ENCODE data around the gene ARHGAP19.
A peak's percentile ranks its signal among the peaks of the same experiment; 100 is the strongest.

The ARHGAP19 gene

DNA sequence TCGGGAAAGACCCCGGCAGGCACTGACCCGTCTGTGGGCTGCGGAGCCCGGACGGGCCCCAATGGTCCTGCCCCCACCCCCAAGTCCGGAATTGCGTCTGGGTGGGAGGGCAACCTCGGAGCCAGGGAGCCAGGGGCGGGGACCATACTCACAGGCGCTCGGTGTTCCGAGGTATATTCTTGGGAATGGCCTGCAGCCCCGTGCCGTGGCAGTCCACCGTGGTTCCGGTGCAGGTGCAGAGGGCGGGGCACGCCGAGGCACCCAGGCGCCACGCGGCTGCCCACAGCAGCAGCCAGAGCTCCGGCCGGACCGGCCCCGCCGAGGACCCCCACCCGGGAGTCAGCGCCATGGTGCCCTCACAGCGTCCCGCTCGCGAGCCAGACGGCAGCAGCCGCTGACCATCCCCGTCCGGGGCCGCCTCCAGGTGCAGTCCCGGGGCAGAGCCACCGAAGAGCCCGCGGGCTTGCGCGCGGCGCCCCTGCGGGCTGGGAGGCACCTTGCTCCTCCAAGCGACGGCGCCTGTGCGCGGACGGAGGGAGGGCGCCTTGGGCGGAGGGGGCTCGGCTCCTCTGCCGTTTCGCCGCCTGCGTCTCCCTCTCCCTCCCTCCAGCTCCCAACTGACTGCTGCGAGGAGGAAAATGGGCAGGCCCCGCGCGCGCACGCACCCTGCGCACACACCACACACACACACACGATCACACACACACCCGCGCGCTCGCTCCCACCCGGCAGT lies 106.9 kb downstream of the ARHGAP19 start, which contains the start of gene SLIT1 (continued):
- TF ChIP-seq ZSCAN5A (tag by site-specific recombination; IDR thresholded peaks at IDR 0.05) (0 out of 2 replicates have a peak, but pooled peaks have one; percentile 43), ZIC2 (tag by site-specific recombination; IDR thresholded peaks at IDR 0.05) (0 out of 2 replicates have a peak, but pooled peaks have one; percentile 29), ZSCAN4 (tag by site-specific recombination; IDR thresholded peaks at IDR 0.05) (peak; percentile 91; the same call in 1 of the 2 replicates), ZNF777 (tag by site-specific recombination; IDR thresholded peaks at IDR 0.05; ENCODE audit: borderline replicate concordance) (0 out of 2 replicates have a peak, but pooled peaks have one; percentile 37), ZNF610 (tag by site-specific recombination; IDR thresholded peaks at IDR 0.05; ENCODE audit: borderline replicate concordance) (no peak)
- TF ChIP-seq, protein P1, sequence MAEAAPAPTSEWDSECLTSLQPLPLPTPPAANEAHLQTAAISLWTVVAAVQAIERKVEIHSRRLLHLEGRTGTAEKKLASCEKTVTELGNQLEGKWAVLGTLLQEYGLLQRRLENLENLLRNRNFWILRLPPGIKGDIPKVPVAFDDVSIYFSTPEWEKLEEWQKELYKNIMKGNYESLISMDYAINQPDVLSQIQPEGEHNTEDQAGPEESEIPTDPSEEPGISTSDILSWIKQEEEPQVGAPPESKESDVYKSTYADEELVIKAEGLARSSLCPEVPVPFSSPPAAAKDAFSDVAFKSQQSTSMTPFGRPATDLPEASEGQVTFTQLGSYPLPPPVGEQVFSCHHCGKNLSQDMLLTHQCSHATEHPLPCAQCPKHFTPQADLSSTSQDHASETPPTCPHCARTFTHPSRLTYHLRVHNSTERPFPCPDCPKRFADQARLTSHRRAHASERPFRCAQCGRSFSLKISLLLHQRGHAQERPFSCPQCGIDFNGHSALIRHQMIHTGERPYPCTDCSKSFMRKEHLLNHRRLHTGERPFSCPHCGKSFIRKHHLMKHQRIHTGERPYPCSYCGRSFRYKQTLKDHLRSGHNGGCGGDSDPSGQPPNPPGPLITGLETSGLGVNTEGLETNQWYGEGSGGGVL (tag by site-specific recombination; IDR thresholded peaks at IDR 0.05), result peak; percentile 96

DNA sequence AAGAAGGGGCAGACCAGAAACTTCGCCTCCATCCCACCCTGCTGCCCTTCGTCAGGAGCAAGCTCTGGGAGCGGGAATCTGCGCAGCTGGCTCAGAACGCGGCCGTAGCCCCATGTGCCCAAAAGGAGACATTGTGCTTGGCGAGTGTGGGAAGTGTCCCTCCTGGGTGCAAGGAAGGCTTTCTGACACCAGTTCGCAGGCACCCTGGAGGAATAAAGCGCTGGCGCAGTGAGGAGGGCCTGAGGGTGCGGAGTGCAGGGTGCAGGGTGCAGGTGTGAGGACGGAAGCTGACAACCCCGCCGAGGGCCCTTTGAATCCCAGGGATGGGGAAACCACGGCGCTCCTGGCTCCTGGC lies 107.5 kb downstream of the ARHGAP19 start:
- ChIA-PET POLR2A (interaction anchor here (0.6 to 0.9 kb wide), 2 partner anchors 13 to 143 kb away, joined by 3 read pairs; no protein-coding TSS in a partner anchor), CTCF (interaction anchor here (0.6 to 3.4 kb wide), 5 partner anchors 10 to 963 kb away, joined by 3 to 17 read pairs (median 3); no protein-coding TSS in a partner anchor)
- TF ChIP-seq, protein P2, sequence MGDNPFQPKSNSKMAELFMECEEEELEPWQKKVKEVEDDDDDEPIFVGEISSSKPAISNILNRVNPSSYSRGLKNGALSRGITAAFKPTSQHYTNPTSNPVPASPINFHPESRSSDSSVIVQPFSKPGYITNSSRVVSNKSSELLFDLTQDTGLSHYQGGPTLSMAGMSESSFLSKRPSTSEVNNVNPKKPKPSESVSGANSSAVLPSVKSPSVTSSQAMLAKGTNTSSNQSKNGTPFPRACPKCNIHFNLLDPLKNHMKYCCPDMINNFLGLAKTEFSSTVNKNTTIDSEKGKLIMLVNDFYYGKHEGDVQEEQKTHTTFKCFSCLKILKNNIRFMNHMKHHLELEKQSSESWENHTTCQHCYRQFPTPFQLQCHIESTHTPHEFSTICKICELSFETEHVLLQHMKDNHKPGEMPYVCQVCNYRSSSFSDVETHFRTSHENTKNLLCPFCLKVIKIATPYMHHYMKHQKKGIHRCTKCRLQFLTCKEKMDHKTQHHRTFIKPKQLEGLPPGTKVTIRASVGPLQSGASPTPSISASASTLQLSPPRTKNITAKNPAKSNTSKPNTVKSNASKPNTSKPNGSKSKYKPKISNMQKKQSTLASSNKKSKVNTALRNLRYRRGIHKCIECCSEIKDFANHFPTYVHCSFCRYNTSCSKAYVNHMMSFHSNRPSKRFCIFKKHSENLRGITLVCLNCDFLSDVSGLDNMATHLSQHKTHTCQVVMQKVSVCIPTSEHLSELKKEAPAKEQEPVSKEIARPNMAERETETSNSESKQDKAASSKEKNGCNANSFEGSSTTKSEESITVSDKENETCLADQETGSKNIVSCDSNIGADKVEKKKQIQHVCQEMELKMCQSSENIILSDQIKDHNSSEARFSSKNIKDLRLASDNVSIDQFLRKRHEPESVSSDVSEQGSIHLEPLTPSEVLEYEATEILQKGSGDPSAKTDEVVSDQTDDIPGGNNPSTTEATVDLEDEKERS (tag by site-specific recombination; IDR thresholded peaks at IDR 0.05), result no peak
- TF ChIP-seq ZNF670 (tag by site-specific recombination; IDR thresholded peaks at IDR 0.05; ENCODE audit: low read depth) (no peak), ZNF426 (tag by site-specific recombination; IDR thresholded peaks at IDR 0.05) (no peak), MYNN (tag by site-specific recombination; IDR thresholded peaks at IDR 0.05; ENCODE audit: borderline replicate concordance) (no peak), REPIN1 (tag by site-specific recombination; IDR thresholded peaks at IDR 0.05; ENCODE audit: low read depth) (no peak), ZNF121 (tag by site-specific recombination; IDR thresholded peaks at IDR 0.05) (no peak), ZNF23 (tag by site-specific recombination; IDR thresholded peaks at IDR 0.05; ENCODE audit: borderline replicate concordance) (no peak), ZBTB1 (tag by site-specific recombination; IDR thresholded peaks at IDR 0.05) (no peak), ZNF654 (tag by site-specific recombination; IDR thresholded peaks at IDR 0.05; ENCODE audit: low read depth) (no peak), ZNF623 (tag by site-specific recombination; IDR thresholded peaks at IDR 0.05) (no peak), ZNF561 (tag by site-specific recombination; IDR thresholded peaks at IDR 0.05; ENCODE audit: borderline replicate concordance) (no peak), ZNF548 (tag by site-specific recombination; IDR thresholded peaks at IDR 0.05) (no peak), TRIM28 (IDR thresholded peaks at IDR 0.05; ENCODE audit: borderline replicate concordance, low read length) (no peak)

More for the DNA sequence above, 107.5 kb downstream of the ARHGAP19 start:
- Histone ChIP-seq H3K9me3 (ENCODE audit: control insufficient read depth, insufficient read depth, low read depth, low read length) (no peaks in the 10 kb centered on the region), H3K4me3 (ENCODE audit: low read depth, low read length) (no peak overlapping the region; the same call in 1 of the 2 replicates), H3K36me3 (ENCODE audit: control insufficient read depth in 2 of 2, insufficient read depth in 1 of 2, low read length in 2 of 2) (no peaks in the 10 kb centered on the region), H3K27ac (ENCODE audit: extremely low read depth, low read depth, low read length) (no peak overlapping the region; the same call in 1 of the 2 replicates), H3K4me1 (ENCODE audit: control insufficient read depth, insufficient read depth, low read length) (peaks cover 3% of the 10 kb centered on the region; the same call in 1 of the 2 replicates)
